CD1c-positive myeloid dendritic cell (primary cell): Measurements from ENCODE around the gene FMN1.
"Not testable (repeated sequence)": the region's sequence is repeated elsewhere in the genome, so short reads cannot be mapped to it uniquely, and the experiment has no call there.

Experiments
- DNase-seq: peaks from one replicate; pipeline ENCODE4 v3.0.0-alpha.2; 2016; ENCODE audit errors: extremely low spot score

Gene FMN1

DNA sequence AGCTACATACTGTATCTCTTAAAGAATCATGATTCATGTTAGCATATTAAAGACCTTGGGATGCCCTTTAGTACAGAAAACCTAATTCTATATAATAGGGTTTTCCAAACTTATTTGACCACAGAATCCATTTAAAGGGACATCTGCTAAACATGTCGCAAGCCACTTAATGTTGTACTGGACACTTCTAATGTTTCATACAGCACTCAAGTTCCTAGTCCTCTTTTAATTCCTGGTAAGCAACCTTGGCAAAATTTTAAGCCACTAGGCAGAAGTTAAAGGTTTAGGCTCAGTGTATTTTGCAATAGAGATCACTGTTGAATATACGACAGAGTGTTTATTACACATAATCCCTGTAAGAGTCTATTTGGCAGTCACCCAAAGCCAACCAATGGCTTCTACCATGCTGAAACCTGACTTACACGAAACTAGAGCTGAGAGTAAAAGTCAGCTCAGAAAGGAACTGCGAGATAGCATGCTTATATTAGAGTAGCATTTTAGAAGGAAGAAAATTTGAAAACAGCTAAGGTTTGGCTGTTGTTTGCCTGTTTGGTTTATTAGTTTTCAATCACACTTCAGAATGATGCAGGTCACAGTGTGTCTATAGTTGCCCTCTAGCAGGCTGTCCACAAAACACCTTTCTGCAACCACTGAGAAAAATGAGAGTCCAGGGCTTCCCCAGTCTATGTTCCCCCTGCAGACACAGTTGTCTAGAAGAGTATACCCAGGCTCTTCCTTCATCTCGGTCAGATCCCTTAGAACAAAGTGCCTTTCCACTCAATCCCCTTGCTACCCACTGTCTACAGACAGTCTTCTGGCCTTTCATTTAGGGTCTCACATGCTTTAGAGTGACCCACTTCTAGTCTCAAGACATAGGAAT, 104.4 kb downstream of the FMN1 start:
- peak; percentile 8 for DNase-seq

- no peak for DNase-seq
These were observed 105.2 kb downstream of the FMN1 start for GRCh38 chr15:33089165-33089877.

GRCh38 chr15:33086500-33087121, 107.9 kb downstream of the FMN1 start:
- DNase-seq: peak; percentile 64

GRCh38 chr15:33084661-33085060, 109.9 kb downstream of the FMN1 start:
- no peak for DNase-seq

GRCh38 chr15:33083232-33084081, 111.1 kb downstream of the FMN1 start:
- DNase-seq: no peak

GRCh38 chr15:33080006-33080405, 114.5 kb downstream of the FMN1 start:
- DNase-seq: no peak

GRCh38 chr15:33078607-33079006, 115.9 kb downstream of the FMN1 start:
- no peak for DNase-seq

GRCh38 chr15:33076937-33077336, 117.6 kb downstream of the FMN1 start:
- DNase-seq: no peak

DNA sequence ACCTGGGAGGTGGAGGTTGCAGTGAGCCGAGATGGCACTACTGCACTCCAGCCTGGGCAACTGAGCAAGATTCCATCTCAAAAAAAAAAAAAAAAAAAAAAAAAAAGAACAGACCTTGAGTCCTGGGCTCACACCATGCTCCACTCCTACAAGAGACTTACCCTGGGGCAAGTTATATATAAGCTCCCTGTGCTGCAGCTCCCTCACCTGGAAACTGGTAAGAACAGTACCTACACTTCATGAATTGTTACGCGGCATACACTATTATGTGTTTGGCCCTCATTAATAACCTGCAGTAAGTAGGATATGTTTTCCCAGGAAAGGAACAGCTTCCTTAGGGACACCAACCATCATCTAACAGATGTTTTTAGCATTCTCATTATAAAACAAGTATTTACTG, 119.6 kb downstream of the FMN1 start:
- no peak for DNase-seq

DNA sequence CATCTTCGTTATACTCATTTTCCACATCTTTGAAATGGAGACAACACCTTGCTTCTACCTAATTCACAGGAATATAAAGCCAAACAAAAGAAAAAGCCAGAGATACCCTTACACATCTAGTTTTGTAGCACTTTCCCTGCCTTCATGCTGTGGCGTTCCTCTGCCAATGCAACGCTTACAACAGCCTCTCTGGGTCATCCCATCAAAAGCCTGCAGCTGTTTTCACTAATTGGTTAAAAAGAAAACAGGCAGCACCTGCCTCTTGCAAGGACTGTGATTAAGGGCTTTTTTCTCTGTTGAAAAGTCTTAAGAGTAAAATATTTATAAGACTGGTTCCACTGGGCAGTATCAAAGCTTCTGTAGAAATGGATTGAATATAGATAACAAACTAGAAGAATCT, 120.3 kb downstream of the FMN1 start:
- no peak for DNase-seq

GRCh38 chr15:33071451-33071850, 123.1 kb downstream of the FMN1 start:
- no peak for DNase-seq

- DNase-seq: not testable (repeated sequence)
These were observed 124.6 kb downstream of the FMN1 start for GRCh38 chr15:33069903-33070302.

GRCh38 chr15:33069161-33069560, 125.4 kb downstream of the FMN1 start:
- DNase-seq: no peak

DNA sequence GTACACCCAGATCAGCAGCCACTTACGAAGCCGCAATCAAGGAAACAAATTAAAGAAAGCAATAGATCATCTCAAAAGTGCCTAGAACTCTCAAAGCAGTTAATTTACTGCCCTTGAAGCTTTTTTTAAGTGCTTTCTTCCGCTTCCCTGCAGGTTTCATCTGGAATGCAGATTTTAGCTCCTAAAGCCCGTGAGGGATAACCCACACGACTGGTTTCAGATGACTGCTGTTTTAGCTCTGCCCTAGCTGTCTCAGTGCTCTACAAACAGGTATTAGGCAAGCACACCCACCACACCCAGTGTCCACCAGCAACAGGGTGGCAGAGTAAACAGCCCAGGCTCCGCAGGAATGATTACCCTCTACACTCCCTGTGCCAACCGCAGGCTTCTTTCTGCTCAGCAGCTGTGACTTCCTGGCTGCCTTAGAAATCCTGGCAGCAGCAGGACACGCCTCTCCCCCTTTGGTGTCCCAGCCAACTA, 126.0 kb downstream of the FMN1 start:
- peak; percentile 39 for DNase-seq

DNA sequence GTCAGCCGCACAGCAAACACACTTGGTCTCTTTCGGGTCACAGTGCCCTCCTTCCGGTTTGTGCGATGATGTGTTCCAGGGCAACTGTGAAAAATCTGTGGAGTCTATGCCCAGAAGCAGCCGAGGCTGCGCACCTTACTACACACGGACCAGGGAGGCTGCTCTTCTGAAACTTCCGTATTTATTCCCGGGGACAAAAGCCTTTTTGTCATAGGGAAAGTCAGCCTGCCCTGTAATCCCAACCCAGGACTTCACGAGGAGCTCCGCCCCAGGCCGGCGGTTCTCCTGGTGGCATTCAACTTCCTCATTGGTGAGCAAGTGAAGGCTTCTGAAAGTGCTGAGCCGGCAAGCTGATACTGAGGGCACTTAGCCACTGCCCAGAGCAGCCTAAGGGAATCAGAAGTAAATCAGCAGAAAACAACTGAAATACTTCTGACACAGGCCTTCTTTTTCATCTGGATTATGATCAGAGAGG, 126.5 kb downstream of the FMN1 start:
- peak; percentile 88 for DNase-seq

GRCh38 chr15:33067456-33067855, 127.1 kb downstream of the FMN1 start:
- no peak for DNase-seq

DNA sequence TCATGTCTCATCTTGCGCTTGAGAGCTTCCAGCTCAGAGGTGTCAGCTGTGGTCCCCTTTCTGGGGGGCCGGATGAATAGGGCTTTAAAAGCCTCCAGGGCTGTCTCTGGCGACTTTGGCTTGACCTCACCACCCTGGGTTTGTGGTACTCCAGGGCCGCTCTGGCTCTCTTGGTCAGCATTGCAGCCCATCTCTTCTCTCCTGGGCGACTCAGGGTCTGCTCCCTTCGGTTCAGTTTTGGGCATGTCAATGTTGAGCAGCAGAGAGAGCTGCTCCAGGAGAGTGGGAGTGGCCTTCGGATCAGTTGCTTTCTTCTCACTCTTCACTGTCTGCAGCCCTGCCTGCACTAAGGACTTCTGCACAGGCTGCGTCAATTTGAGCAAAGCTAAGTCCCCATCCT, 127.9 kb downstream of the FMN1 start:
- DNase-seq: no peak

- DNase-seq: no peak
These were observed 129.6 kb downstream of the FMN1 start for GRCh38 chr15:33064878-33065277.

- peak; percentile 12 for DNase-seq
These were observed 135.3 kb downstream of the FMN1 start for GRCh38 chr15:33059184-33059583.

DNA sequence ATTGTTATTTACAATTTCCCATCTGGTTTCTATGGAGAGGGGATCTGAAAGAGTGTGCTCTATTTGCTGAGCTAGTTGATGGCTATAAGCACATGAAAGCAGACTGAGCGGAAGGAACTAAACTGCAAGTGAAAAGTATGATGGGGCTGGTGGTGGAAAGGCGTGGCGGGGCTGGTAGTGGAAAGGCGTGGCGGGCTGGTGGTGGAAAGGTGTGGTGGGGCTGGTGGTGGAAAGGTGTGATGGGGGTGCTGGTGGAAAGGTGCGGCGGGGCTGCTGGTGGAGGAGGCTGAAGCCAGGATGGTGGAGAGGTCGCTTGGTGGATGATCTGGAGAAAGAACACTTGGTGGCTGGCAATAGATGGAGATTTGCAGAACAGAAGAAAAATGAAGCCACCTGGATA, 136.7 kb downstream of the FMN1 start:
- no peak for DNase-seq

DNA sequence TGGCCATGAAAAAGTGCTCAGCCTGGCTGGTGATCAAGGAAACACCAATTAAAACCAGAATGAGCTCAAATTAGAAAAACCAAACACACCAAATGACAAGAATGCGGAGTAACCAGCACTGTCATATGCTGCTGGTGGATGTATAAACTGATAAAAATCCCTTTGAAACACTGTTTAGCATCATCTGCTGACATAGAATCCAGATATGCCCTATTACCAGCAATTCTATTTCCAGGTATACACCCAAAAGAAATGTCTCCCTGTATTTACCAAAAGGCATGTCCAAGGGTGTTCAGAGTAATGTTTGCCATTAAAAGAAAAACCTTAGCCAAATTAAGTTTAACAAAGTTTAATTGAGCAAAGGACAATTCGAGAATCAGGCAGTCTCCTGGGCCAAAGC, 138.6 kb downstream of the FMN1 start:
- no peak for DNase-seq
